Measurements from ENCODE around the gene PTPRN2. TPM values are rescaled to one million over a fixed set of nuclear protein-coding genes. Genes with fewer than 3 reads are reported as not detected.

PTPRN2 gene
- polyA plus RNA-seq, 1 of the 3 experiments (the other 2 are of a cell fraction): 4.0 TPM

GRCh38 chr7:157545681-157546060 is 1042.0 kb downstream of the PTPRN2 start:
- WGBS (ENCODE audit: low lambda C conversion rate): 81% methylated on average over 17 of the region's 17 CpGs
- Histone ChIP-seq H4K20me1 (ENCODE audit: insufficient read depth) (no peaks in the 10 kb centered on the region), H3K4me3 (ENCODE audit: low read depth in 2 of 2, low read length in 1 of 2) (no peak overlapping the region), H3K36me3 (replicated peaks in 1 of 2; ENCODE audit: control insufficient read depth in 1 of 2, insufficient read depth in 2 of 2, low read length in 1 of 2) (no peaks in the 10 kb centered on the region), H3F3A (replicated peaks; ENCODE audit: insufficient read depth) (no peaks in the 10 kb centered on the region), H3K79me2 (ENCODE audit: insufficient read depth) (no peaks in the 10 kb centered on the region), H3K9ac (no peak overlapping the region), H3K27ac (ENCODE audit: low read depth in 2 of 2, low read length in 1 of 2) (no peak overlapping the region), H2AFZ (ENCODE audit: low read depth) (no peak overlapping the region), H3K9me2 (no peaks in the 10 kb centered on the region), H3K9me3 (no peaks in the 10 kb centered on the region), H3K4me2 (no peak overlapping the region), H3K4me1 (ENCODE audit: control insufficient read depth in 1 of 2, insufficient read depth in 2 of 2, low read depth in 1 of 2, low read length in 1 of 2) (no peaks in the 10 kb centered on the region), H3K27me3 (ENCODE audit: insufficient read depth) (no peaks in the 10 kb centered on the region)
- TF ChIP-seq MAX (IDR thresholded peaks at IDR 0.05; ENCODE audit: low read depth): no peak
- TF ChIP-seq PBX3 (IDR thresholded peaks at IDR 0.05): no peak
- no peak for TF ChIP-seq TCF12 (IDR thresholded peaks at IDR 0.05)
- no peak for TF ChIP-seq FOSL2 (IDR thresholded peaks at IDR 0.05; ENCODE audit: borderline replicate concordance, low read depth)
- no peak for TF ChIP-seq CHD2 (IDR thresholded peaks at IDR 0.05; ENCODE audit: low read length, partially characterized antibody)
- no peak for TF ChIP-seq MEF2A (IDR thresholded peaks at IDR 0.05; ENCODE audit: borderline replicate concordance, low read depth)
- TF ChIP-seq FOXJ3 (CRISPR knock-in tag; IDR thresholded peaks at IDR 0.05): no peak
- TF ChIP-seq CTCF (IDR thresholded peaks at IDR 0.05): no peak
- no peak for TF ChIP-seq RFX5 (IDR thresholded peaks at IDR 0.05; ENCODE audit: low read length)
- TF ChIP-seq EP300 (IDR thresholded peaks at IDR 0.05; ENCODE audit: borderline replicate concordance in 1 of 2, low read depth in 1 of 2, low read length in 1 of 2): no peak
- TF ChIP-seq RXRA (IDR thresholded peaks at IDR 0.05; ENCODE audit: borderline replicate concordance, low read depth): no peak
- no peak for TF ChIP-seq IRF3 (IDR thresholded peaks at IDR 0.05; ENCODE audit: low read depth, low read length)
- TF ChIP-seq RCOR1 (IDR thresholded peaks at IDR 0.05; ENCODE audit: low read length): no peak
- no peak for TF ChIP-seq GATA2 (CRISPR knock-in tag; IDR thresholded peaks at IDR 0.05)
- TF ChIP-seq SMC3 (IDR thresholded peaks at IDR 0.05; ENCODE audit: low read depth, low read length): no peak
- no peak for TF ChIP-seq EZH2phosphoT487 (IDR thresholded peaks at IDR 0.05; ENCODE audit: borderline replicate concordance, low read depth)
- POLR2A ChIA-PET: no interaction called here
- CTCF ChIA-PET: no interaction called here
- no peak for DNase-seq
